Left hindlimb (tissue), 1 donor: ENCODE measurements around the gene DTX3L.
"Not testable (repeated sequence)": the region's sequence is repeated elsewhere in the genome, so short reads cannot be mapped to it uniquely, and the experiment has no call there.

Experiments
- DNase-seq: peaks from one replicate; pipeline ENCODE4 v3.0.0-alpha.2; 2018

DTX3L gene

GRCh38 chr3:122562923-122563716 is 1.0 kb upstream of the DTX3L start:
- no peak for DNase-seq

GRCh38 chr3:122563717-122564025 is 467 bp upstream of the DTX3L start:
- no peak for DNase-seq

GRCh38 chr3:122568131-122568530 is 4.0 kb downstream of the DTX3L start:
- not testable (repeated sequence) for DNase-seq

DNA sequence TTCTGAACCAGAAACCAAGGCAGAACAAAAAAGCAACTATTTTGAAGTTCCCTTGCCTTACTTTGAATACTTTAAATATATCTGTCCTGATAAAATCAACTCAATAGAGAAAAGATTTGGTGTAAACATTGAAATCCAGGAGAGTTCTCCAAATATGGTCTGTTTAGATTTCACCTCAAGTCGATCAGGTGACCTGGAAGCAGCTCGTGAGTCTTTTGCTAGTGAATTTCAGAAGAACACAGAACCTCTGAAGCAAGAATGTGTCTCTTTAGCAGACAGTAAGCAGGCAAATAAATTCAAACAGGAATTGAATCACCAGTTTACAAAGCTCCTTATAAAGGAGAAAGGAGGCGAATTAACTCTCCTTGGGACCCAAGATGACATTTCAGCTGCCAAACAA is 4.6 kb downstream of the DTX3L start:
- DNase-seq, result no peak

- no peak for DNase-seq
Observed at GRCh38 chr3:122572940-122573412, 8.8 kb downstream of the DTX3L start.

- DNase-seq, result no peak
Observed at GRCh38 chr3:122576174-122576940, 12.2 kb downstream of the DTX3L start.

- peak; percentile 31 for DNase-seq
Observed at GRCh38 chr3:122577409-122578031, 13.4 kb downstream of the DTX3L start, which contains the start of gene PARP15. PARP15 (plus strand) TSS chr3:122577650; CDS start chr3:122577668, 18 bp downstream.

DNA sequence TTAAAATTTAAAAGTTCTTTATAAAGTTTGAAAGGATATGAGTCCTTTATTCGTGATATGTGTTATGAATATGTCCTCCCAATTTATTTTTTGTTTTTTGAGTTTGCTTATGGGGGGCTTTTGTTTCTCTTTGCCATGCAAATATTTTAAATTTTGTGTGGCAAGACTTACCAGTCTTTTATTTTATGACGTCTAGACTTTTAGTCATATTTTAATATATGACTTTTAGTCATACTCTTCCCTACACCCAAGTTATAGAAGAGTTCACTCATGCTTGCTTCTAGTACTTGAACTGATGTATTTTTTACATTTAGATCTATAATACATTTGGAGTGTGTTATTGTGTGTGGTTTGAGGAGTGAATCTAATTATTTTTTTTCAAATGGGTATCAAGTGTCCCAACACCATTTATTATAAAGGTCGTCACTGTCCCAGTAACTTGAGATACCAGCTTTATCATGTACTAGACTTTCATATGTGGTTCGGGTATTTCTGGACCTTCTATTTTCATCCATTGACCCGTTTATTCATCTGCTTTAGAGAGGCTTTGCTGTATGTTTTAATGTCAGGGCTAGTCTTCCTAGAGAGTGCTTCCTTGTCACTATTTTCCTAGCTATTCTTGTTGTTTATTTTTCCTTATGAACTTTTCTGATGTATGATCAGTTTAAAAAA is 14.1 kb downstream of the DTX3L start:
- DNase-seq, result no peak

DNA sequence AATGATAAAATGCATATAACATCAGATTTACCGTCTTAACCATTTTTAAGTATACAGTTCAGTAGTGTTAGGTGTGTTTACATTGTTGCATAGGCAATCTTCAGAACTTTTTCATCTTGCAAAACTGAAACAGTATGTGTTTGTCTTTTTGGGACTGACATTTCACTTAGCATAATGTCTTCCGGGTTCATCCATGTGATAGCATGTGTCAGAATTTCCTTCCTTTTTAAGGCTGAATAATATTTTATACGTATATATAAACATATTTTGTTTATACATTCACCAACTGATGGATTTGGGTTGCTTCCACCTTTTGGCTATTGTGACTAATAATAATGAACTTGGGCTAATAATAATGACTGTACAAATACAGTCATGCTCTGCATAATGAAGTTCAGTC is 16.3 kb downstream of the DTX3L start:
- DNase-seq, result no peak

GRCh38 chr3:122581622-122582021 is 17.5 kb downstream of the DTX3L start:
- no peak for DNase-seq

- no peak for DNase-seq
Observed at GRCh38 chr3:122582390-122582789, 18.3 kb downstream of the DTX3L start.

DNA sequence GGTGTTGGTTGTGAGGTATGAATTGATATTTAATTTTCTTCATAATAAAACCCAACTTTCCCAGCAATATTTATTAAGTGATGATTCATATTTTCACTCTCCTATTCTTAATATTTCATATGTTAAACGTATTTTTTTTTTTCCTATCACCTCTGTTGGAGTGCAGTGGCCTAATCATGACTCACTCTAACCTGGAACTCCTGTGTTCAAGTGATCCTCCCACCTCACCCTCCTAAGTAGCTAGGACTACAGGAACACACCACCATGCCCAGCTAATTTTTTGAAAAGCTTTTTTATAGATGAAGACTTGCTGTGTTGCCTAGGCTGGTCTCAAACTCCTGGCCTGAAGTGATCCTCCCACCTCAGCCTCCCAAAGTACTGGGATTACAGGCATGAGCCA is 22.0 kb downstream of the DTX3L start:
- DNase-seq, result no peak

DNA sequence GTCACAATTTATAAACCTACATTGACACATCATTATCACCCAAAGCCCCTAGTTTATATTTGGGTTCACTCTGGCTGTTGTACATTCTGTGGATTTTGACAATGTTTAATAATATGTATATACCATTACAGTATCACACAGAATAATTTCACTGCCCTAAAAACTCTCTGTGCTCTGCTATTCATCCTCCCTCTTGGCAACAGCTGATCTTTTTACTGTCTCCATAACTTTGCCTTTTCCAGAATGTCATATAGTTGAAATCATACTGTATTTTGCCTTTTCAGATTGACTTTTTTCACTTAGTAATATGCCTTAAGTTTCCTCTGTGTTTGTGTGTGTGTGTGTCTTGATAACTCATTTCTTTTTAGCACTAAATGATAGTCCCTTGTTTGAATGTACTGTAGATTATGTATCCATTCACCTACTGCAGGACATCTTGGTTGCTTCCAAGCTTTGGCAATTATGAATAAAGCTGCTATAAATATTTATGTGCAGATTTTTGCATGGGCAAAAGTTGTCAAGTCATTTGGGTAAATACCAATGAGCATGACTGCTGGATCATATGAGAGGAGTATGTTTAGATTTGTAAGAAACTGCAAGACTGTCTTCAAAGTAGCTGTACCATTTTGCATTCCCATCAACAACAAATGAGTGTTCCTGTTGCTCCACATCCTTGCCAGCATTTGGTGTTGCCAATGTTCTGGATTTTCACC is 22.8 kb downstream of the DTX3L start:
- DNase-seq, result no peak

GRCh38 chr3:122587572-122587971 is 23.4 kb downstream of the DTX3L start:
- DNase-seq, result no peak

- DNase-seq, result no peak
Observed at GRCh38 chr3:122589297-122589696, 25.2 kb downstream of the DTX3L start.

DNA sequence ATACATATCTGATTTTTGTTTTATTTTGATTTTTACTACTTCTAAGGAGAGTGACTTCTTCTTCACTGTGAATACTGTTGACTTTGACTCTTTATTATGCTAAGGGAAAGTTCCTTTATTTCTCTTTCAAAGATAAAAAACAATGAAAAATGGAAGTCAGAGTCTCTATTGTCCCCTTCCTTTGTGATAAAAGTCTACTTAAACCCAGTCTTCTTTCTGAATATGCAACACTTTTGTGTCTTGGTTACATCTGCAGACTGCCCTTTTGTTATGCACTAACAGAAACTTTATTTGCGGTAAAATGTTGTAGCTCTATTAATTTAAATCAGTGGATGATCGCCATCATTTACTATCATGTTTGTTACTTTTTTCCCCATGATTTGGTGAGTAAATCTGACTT is 26.5 kb downstream of the DTX3L start:
- no peak for DNase-seq

DNA sequence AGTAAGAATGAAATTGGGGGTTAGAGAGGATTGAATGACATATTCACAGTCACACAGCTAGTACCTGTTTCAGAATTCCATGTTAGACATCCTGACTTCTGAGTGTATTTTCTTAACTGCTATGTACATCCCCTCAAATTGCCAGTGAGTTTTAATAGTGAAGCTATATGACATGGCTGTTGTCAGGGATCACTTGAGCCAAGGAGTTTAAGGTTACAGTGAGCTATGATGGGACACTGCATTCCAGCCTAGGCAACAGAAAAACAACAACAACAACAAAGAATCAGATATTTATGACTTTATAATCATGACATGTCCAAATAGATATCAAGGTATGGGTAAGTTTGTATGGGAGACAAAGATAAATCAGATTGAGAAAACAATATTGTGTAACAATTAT is 29.9 kb downstream of the DTX3L start:
- no peak for DNase-seq

GRCh38 chr3:122598151-122598550 is 34.0 kb downstream of the DTX3L start:
- DNase-seq, result no peak

- DNase-seq, result no peak
Observed at GRCh38 chr3:122598556-122598955, 34.4 kb downstream of the DTX3L start.

- DNase-seq, result no peak
Observed at GRCh38 chr3:122602011-122602710, 38.0 kb downstream of the DTX3L start.

DNA sequence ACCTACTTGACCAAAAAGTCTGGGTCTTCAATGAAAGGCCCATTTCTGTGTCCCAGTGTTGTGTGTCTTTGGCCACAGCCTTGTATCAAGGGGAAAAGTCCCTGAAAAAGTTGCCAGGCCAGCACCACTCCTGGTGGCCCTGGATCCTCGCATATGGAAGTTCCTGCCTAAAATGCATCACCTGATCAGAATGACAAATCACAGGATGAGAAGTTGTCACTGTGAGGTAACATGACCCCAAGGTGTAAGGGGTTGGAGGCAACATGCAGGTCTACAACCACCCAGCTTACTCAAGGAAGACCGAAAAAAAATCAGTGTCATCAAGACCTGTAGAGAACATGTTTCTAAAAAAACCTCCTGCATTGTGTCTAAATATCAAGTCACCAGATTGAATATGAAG is 38.9 kb downstream of the DTX3L start:
- DNase-seq, result no peak

- no peak for DNase-seq
Observed at GRCh38 chr3:122606330-122606729, 42.2 kb downstream of the DTX3L start.
